Pancreas (tissue), 10 donors: Measurements from ENCODE around the gene STXBP2. TPM values are rescaled to one million over a fixed set of nuclear protein-coding genes. Genes with fewer than 3 reads are reported as not detected.

Source experiments
- ATAC-seq, 4 donors: fragments of 200-7000 bp; cut with Tn5 transposase; one replicate each; pipeline versions ENCODE4 v1.8.0 to v1.9.1; 2020; ENCODE audit warnings: mild to moderate bottlenecking in 4 of 4, moderate library complexity in 4 of 4
- DNase-seq, 6 donors: peaks; one replicate each; pipeline ENCODE4 v3.0.0-alpha.2; 2020
- FAIRE-seq: peaks from 2 replicates; lab custom pipeline; 2012; peaks lifted over from hg19 to GRCh38; lab: Jason Lieb, UNC
- H3K27ac ChIP-seq, 4 donors: fragments of 200-600 bp; sonication (generic); 1 replicate in 3 of 4; 2 replicates in 1 of 4; pipeline versions ENCODE4 v1.5.0 to v1.8.0; 2020
- H3K27me3 ChIP-seq, 4 donors: fragments of 200-600 bp; one replicate each; pipeline ENCODE4 v1.8.0; 2021
- H3K36me3 ChIP-seq, 3 donors: fragments of 200-600 bp; sonication (generic) in 1 of 3; one replicate each; pipeline versions ENCODE4 v1.5.0 to v1.8.0; 2020 to 2021
- H3K4me1 ChIP-seq, 3 donors: fragments of 200-600 bp; one replicate each; pipeline ENCODE4 v1.8.0; 2021
- H3K4me3 ChIP-seq, 4 donors: fragments of 200-600 bp; sonication (generic) in 2 of 4; one replicate each; pipeline versions ENCODE4 v1.5.0 to v1.8.0; 2020 to 2021
- H3K9me3 ChIP-seq, 4 donors: fragments of 200-600 bp; one replicate each; pipeline ENCODE4 v1.8.0; 2021
- WGBS, 2 donors: extraction: QIAGEN DNeasy Blood & Tissue Kit; methylation state at CpG; one replicate each; pipeline ENCODE4 v1.1.7; 2013; 5-methylcytosine and 5-hydroxymethylcytosine counted together
- intact Hi-C, 3 donors: fragments of 100-400 bp; cut with DNase I; formaldehyde crosslinking; loops; one replicate each; pipeline versions ENCODE4 v1.11.1 to v1.14.2; 2022
- polyA plus RNA-seq, 2 donors: library from polyadenylated mRNA; stranded (reverse); fragments of 200-250 nt; gene quantifications; one replicate each; pipeline ENCODE4 v1.2.3, GENCODE V29; 2013
- total RNA-seq, 6 donors: library from RNA; stranded (reverse); fragmentation: NEBNext Ultra II Directional in 4 of 6; extraction: Animal tissue kit (Norgen Biotek cat#: 25700) in 4 of 6; gene quantifications; one replicate each; pipeline versions ENCODE4 v1.2.1 to v1.2.4, GENCODE V29; 2021 to 2023
- TF ChIP-seq, protein P1 (sequence below), 4 donors: fragments of 200-600 bp; sonication (generic) in 3 of 4; IDR thresholded peaks; one replicate each; pipeline versions ENCODE4 v1.5.0 to v1.8.0; 2021; ENCODE audit warnings: antibody characterized with exemption in 4 of 4
- donor health status: healthy with polysubstance abuse.
- donor health status: DM: no; HTN: no; CAD: no; lungs with moderate emphysema.
- donor health status: DM: no; HTN: no; CAD: no.
- donor health status: control.
- donor health status: control.
- donor health status: Bipolar disorder and iron deficiency.
- donor health status: DM: yes; HTN: yes; CAD: no.
- donor health status: DM: no; HTN: no; CAD: no.
- donor health status: DM: no; HTN: no; CAD: no.
- donor health status: DM: yes; HTN: yes; CAD: no.

Gene STXBP2
- total and polyA plus RNA-seq, 8 donors, result 45.6 to 216 (median 80.4) TPM

DNA sequence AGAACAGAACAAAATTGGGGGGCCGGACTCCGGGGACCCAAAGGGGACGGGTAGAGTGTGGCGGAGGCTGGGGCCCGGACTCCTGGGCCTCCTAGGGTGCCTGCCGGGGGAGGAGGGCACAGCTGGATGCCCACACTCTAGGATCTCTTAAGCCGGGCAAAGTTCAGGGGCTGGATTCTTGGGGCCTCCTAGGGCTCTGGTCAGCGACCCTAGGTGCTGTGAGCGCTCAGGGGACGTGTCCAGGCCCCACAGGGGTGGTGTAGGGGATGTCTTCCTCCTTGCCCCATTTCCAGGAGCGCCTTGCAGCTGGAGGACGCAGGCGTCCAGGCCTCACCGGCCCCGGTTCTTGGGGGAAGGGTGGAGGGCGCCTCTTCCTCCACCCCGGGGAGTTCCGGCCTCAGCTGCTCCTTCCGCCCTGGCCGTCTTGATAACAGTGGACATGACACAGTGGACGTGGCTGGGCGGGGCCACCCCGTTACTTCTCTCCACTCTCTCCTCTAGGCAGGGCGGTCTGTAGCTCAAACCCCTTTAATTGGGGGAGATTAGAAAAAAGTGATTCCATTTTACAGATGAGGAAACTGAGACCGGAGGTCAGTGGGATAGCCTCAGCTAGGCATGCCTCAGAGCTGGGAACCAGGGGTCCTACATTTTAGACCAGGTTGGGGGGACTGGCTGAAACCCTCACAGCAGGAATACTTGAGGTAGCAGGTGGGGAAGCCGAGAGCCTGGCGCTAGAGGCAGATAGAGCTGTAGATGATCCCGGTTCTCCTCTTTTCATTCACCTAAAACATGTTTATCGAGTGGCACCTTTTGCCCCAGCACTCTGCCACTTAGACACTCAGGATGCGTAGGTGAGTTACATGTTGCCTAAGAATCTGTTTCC, 705 bp downstream of the STXBP2 start:
- DNase-seq (peak in 4 of 6 donors; percentile 49 to 83 (median 64)), FAIRE-seq (no peak), ATAC-seq (peak; percentile 55 to 61 (median 57))
- H3K27me3 ChIP-seq, result no peaks in the 10 kb centered on the region
- peak overlapping the region; percentile 76 to 83 (median 80) for H3K27ac ChIP-seq
- WGBS, 2 donors, result 23 to 28% methylated on average over 29 to 30 of the region's 30 CpGs
- H3K4me3 ChIP-seq, result peak overlapping the region; percentile 66 to 90 (median 82)
- intact Hi-C loops, result no loop called here
- no peaks in the 10 kb centered on the region for H3K9me3 ChIP-seq
- TF ChIP-seq, protein P1, sequence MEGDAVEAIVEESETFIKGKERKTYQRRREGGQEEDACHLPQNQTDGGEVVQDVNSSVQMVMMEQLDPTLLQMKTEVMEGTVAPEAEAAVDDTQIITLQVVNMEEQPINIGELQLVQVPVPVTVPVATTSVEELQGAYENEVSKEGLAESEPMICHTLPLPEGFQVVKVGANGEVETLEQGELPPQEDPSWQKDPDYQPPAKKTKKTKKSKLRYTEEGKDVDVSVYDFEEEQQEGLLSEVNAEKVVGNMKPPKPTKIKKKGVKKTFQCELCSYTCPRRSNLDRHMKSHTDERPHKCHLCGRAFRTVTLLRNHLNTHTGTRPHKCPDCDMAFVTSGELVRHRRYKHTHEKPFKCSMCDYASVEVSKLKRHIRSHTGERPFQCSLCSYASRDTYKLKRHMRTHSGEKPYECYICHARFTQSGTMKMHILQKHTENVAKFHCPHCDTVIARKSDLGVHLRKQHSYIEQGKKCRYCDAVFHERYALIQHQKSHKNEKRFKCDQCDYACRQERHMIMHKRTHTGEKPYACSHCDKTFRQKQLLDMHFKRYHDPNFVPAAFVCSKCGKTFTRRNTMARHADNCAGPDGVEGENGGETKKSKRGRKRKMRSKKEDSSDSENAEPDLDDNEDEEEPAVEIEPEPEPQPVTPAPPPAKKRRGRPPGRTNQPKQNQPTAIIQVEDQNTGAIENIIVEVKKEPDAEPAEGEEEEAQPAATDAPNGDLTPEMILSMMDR (IDR thresholded peaks at IDR 0.05), result no peak
- H3K36me3 ChIP-seq, result no peaks in the 10 kb centered on the region
- H3K4me1 ChIP-seq, result peaks cover 0 to 4% (median 0%) of the 10 kb centered on the region in 3 donors

DNA sequence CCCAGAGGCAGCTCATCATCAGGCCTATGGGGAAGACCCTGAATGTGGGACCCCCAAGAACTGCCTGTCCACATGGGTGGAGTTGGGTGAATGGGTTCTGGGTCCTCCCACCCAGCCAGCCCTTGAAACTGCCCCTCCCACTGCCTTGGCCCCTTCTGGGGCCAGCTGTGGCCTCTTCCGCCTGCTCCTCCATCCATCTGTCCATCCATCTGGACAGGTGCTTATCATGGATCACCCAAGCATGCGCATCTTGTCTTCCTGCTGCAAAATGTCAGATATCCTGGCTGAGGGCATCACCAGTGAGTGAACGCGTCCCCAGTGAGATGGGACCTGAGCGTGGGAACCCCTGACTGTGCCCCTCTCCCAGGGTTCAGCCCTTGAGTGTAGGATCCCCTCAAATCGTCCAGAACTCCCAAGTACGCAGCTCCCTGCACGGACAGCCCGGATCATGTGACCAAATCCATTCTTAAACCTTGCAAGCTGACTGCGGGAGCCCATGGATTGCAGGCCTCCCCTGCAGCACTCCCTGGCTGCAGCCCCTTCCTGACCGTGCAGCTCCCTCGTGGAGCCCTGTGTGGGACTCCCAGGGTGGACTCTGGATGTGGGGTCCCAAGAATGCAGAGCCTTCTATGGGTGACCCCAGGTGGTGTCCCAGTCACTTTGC, 2.0 kb downstream of the STXBP2 start:
- ATAC-seq (no peak), DNase-seq (peak in 1 of 6 donors; percentile 14), FAIRE-seq (no peak)
- Histone ChIP-seq H3K4me1 (peaks cover 0 to 4% (median 0%) of the 10 kb centered on the region in 3 donors), H3K27ac (no peak overlapping the region), H3K9me3 (no peaks in the 10 kb centered on the region), H3K36me3 (no peaks in the 10 kb centered on the region), H3K27me3 (no peaks in the 10 kb centered on the region), H3K4me3 (no peak overlapping the region)
- TF ChIP-seq, protein P1 (IDR thresholded peaks at IDR 0.05), result no peak
- 79 to 80% methylated on average over 12 of the region's 12 CpGs for WGBS, 2 donors
- intact Hi-C loops, result no loop called here

DNA sequence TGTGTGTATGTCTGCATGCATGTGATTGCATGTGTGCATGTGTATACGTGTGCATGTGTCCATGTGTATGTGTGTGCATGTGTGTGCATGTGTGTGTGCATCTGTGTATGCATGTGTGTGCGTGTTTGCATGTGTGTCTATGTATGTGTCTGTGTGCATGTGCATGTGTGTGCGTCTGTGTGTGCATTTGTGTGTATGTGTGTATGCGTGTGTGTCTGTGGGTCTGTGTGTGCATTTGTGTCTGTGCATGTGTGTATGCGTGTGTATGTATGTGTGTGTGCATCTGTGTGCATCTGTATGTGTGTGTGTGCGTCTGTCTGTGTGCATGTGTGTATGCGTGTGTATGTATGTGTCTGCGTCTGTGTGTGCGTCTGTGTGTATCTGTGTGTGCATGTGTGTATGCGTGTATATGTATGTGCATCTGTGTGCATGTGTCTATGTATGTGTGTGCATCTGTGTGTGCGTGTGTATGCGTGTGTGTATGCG, 3.0 kb downstream of the STXBP2 start:
- Histone ChIP-seq H3K4me1 (peaks cover 0 to 4% (median 0%) of the 10 kb centered on the region in 3 donors), H3K27me3 (no peaks in the 10 kb centered on the region)
- WGBS, 2 donors, result 93 to 96% methylated on average over 13 of the region's 13 CpGs

DNA sequence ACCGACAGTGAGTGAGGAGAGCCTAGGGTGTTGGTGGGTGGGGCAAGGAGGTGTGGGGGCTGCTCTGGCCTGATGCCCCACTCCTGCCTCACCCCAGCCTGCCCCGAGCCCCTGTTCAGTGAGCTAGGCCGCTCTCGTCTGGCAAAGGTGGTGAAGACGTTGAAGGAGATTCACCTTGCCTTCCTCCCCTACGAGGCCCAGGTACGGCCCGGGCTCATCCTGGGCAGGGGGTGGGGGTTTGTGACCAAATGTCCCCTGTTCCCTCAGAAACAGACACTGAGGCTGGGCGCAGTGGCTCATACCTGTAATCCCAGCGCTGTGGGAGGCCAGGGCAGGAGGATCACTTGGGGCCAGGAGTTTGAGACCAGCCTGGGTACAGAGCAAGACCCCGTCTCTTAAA, 3.9 kb downstream of the STXBP2 start:
- H3K27ac ChIP-seq, result no peak overlapping the region
- DNase-seq, result peak in 1 of 6 donors; percentile 50
- no peak for ATAC-seq
- H3K27me3 ChIP-seq, result no peaks in the 10 kb centered on the region
- H3K4me1 ChIP-seq, result peaks cover 0 to 4% (median 0%) of the 10 kb centered on the region in 3 donors
- no peak for FAIRE-seq
- TF ChIP-seq, protein P1 (IDR thresholded peaks at IDR 0.05), result no peak
- 93 to 98% methylated on average over 11 of the region's 11 CpGs for WGBS, 2 donors
- no peaks in the 10 kb centered on the region for H3K9me3 ChIP-seq
- intact Hi-C loops, result no loop called here
- H3K4me3 ChIP-seq, result no peak overlapping the region
- no peaks in the 10 kb centered on the region for H3K36me3 ChIP-seq

More for the DNA sequence above, 3.0 kb downstream of the STXBP2 start:
- ATAC-seq (no peak), FAIRE-seq (no peak), DNase-seq (no peak)
- H3K27ac ChIP-seq, result no peak overlapping the region
- H3K9me3 ChIP-seq, result no peaks in the 10 kb centered on the region
- TF ChIP-seq, protein P1 (IDR thresholded peaks at IDR 0.05), result no peak
- no peak overlapping the region for H3K4me3 ChIP-seq
- H3K36me3 ChIP-seq, result no peaks in the 10 kb centered on the region
- intact Hi-C loops, result no loop called here
